H1 (cell line): ENCODE measurements around the gene CLIC1. TPM values are rescaled to one million over a fixed set of nuclear protein-coding genes. Genes with fewer than 3 reads are reported as not detected.

Experiments used
- CTCF ChIA-PET: fragments of 300-600 bp; sonication (Branson Sonifier 250); formaldehyde crosslinking; loops from one replicate; lab custom pipeline; 2021; ENCODE audit not compliant: partially characterized antibody; lab: Charles Lee
- POLR2A ChIA-PET: fragments of 300-600 bp; sonication (Branson Sonifier 250); formaldehyde crosslinking; loops from one replicate; lab custom pipeline; 2021; ENCODE audit warnings: inconsistent platforms; ENCODE audit not compliant: partially characterized antibody; lab: Charles Lee
- DNase-seq, 2 experiments: peaks; one replicate each; pipeline versions ENCODE4 v3.0.0 to v3.0.0-alpha.2; 2010 to 2022; ENCODE audit warnings: low spot score in 2 of 2, low read depth in 1 of 2, mixed read lengths in 1 of 2
- FAIRE-seq: peaks from 2 replicates; lab custom pipeline; 2011; peaks lifted over from hg19 to GRCh38; lab: Jason Lieb, UNC
- H2AFZ ChIP-seq: 2 replicates; pipeline ENCODE4 v1.8.1; 2012; ENCODE audit warnings: low read length, inconsistent platforms
- H2AK5ac ChIP-seq: 2 replicates; pipeline ENCODE4 v1.6.1; 2013; ENCODE audit warnings: low read depth, low read length
- H2BK120ac ChIP-seq: replicated peaks from 2 replicates; pipeline ENCODE3; 2013; ENCODE audit warnings: low read depth, low read length, inconsistent platforms
- H2BK12ac ChIP-seq: 2 replicates; pipeline ENCODE4 v1.6.1; 2013; ENCODE audit warnings: low read depth, low read length
- H2BK15ac ChIP-seq: 2 replicates; pipeline ENCODE4 v1.6.1; 2013; ENCODE audit warnings: low read length
- H2BK20ac ChIP-seq: 2 replicates; pipeline ENCODE4 v1.6.1; 2013; ENCODE audit warnings: low read length
- H2BK5ac ChIP-seq: 2 replicates; pipeline ENCODE4 v1.6.1; 2013; ENCODE audit warnings: low read depth, low read length
- H3K14ac ChIP-seq: 2 replicates; pipeline ENCODE4 v1.6.1; 2013; ENCODE audit warnings: inconsistent platforms; ENCODE audit not compliant: insufficient read length
- H3K18ac ChIP-seq: 2 replicates; pipeline ENCODE4 v1.6.1; 2013; ENCODE audit warnings: low read length; ENCODE audit errors: extremely low read depth
- H3K23ac ChIP-seq: 2 replicates; pipeline ENCODE4 v1.6.1; 2013; ENCODE audit warnings: inconsistent platforms; ENCODE audit not compliant: insufficient read length
- H3K23me2 ChIP-seq: 2 replicates; pipeline ENCODE4 v1.6.1; 2013; ENCODE audit warnings: low read depth, low read length
- H3K27ac ChIP-seq: 2 replicates; pipeline ENCODE4 v1.6.1; 2011; ENCODE audit warnings: low read depth, low read length, inconsistent platforms
- H3K27me3 ChIP-seq, 4 experiments: replicated peaks in 1 of 4; 1 replicate in 1 of 4; 2 replicates in 3 of 4; pipeline versions ENCODE4 v1.6.1 to v1.8.1; 2011 to 2013; ENCODE audit warnings: low read length in 3 of 4, mild to moderate bottlenecking in 3 of 4, inconsistent platforms in 2 of 4, mixed read lengths in 2 of 4, moderate library complexity in 1 of 4; ENCODE audit not compliant: control insufficient read depth in 3 of 4, insufficient read depth in 3 of 4; ENCODE audit errors: extremely low read depth in 1 of 4
- H3K36me3 ChIP-seq, 4 experiments: 2 replicates each; pipeline versions ENCODE4 v1.6.1 to v1.8.1; 2011 to 2013; ENCODE audit warnings: mild to moderate bottlenecking in 4 of 4, low read length in 3 of 4, moderate library complexity in 2 of 4, control low read depth in 1 of 4, inconsistent platforms in 1 of 4; ENCODE audit not compliant: insufficient read depth in 4 of 4, control insufficient read depth in 2 of 4
- H3K4ac ChIP-seq: replicated peaks from 2 replicates; pipeline ENCODE3; 2013; ENCODE audit warnings: low read length, low read depth, mixed read lengths, inconsistent platforms; ENCODE audit not compliant: insufficient read length
- H3K4me1 ChIP-seq, 4 experiments: replicated peaks in 1 of 4; 1 replicate in 1 of 4; 2 replicates in 3 of 4; pipeline versions ENCODE4 v1.6.1 to v1.8.1; 2011 to 2013; ENCODE audit warnings: low read length in 3 of 4, inconsistent platforms in 2 of 4, mixed read lengths in 1 of 4; ENCODE audit not compliant: insufficient read depth in 4 of 4, control insufficient read depth in 3 of 4
- H3K4me2 ChIP-seq, 2 experiments: 2 replicates each; pipeline versions ENCODE4 v1.6.1 to v1.8.1; 2011 to 2013; ENCODE audit warnings: low read depth in 2 of 2, low read length in 2 of 2, control low read depth in 1 of 2, inconsistent platforms in 1 of 2, mild to moderate bottlenecking in 1 of 2; ENCODE audit not compliant: insufficient read depth in 1 of 2
- H3K4me3 ChIP-seq, 4 experiments: fragments of 200-600, 300-600 bp in 1 of 4; sonication (generic), shearing (Covaris generic), sonication (Bioruptor Twin) in 1 of 4; 2 replicates each; pipeline versions ENCODE4 v1.5.1 to v1.8.1; 2011 to 2016; ENCODE audit warnings: low read length in 4 of 4, low read depth in 3 of 4, control low read depth in 2 of 4, inconsistent platforms in 2 of 4, mild to moderate bottlenecking in 2 of 4, mixed read lengths in 1 of 4, moderate library complexity in 1 of 4; ENCODE audit not compliant: insufficient read depth in 2 of 4; ENCODE audit errors: extremely low read depth in 1 of 4
- H3K56ac ChIP-seq: replicated peaks from 2 replicates; pipeline ENCODE3; 2013; ENCODE audit warnings: low read depth, mild to moderate bottlenecking, mixed read lengths, low read length, inconsistent platforms; ENCODE audit not compliant: insufficient read length
- H3K79me1 ChIP-seq: 2 replicates; pipeline ENCODE4 v1.6.1; 2013; ENCODE audit warnings: low read depth, low read length, control low read depth
- H3K79me2 ChIP-seq, 2 experiments: 2 replicates each; pipeline versions ENCODE4 v1.6.1 to v1.8.1; 2012 to 2013; ENCODE audit warnings: low read length in 2 of 2, mild to moderate bottlenecking in 2 of 2, inconsistent platforms in 1 of 2; ENCODE audit not compliant: insufficient read depth in 2 of 2, control insufficient read depth in 1 of 2
- H3K9ac ChIP-seq, 4 experiments: replicated peaks in 1 of 4; 1 replicate in 1 of 4; 2 replicates in 3 of 4; pipeline versions ENCODE4 v1.6.1 to v1.8.1; 2011 to 2013; ENCODE audit warnings: low read depth in 3 of 4, low read length in 3 of 4, control low read depth in 2 of 4, mild to moderate bottlenecking in 2 of 4, moderate library complexity in 2 of 4, inconsistent platforms in 1 of 4; ENCODE audit errors: extremely low read depth in 1 of 4
- H3K9me3 ChIP-seq, 2 experiments: 2 replicates each; pipeline versions ENCODE4 v1.6.1 to v1.8.1; 2012 to 2013; ENCODE audit warnings: mild to moderate bottlenecking in 2 of 2, moderate library complexity in 2 of 2, control low read depth in 1 of 2, inconsistent platforms in 1 of 2, low read depth in 1 of 2, low read length in 1 of 2, mixed read lengths in 1 of 2; ENCODE audit not compliant: insufficient read depth in 2 of 2
- H4K20me1 ChIP-seq, 2 experiments: replicated peaks in 1 of 2; 2 replicates each; pipeline versions ENCODE3 to v1.8.1; 2011 to 2013; ENCODE audit warnings: inconsistent platforms in 2 of 2, low read length in 2 of 2, mild to moderate bottlenecking in 1 of 2; ENCODE audit not compliant: insufficient read depth in 2 of 2, control insufficient read depth in 1 of 2
- H4K5ac ChIP-seq: 2 replicates; pipeline ENCODE4 v1.6.1; 2013; ENCODE audit warnings: low read length, low read depth, mixed read lengths, inconsistent platforms; ENCODE audit not compliant: insufficient read length
- H4K8ac ChIP-seq: 2 replicates; pipeline ENCODE4 v1.8.0; 2013; ENCODE audit warnings: mild to moderate bottlenecking, moderate library complexity, low read length, inconsistent platforms; ENCODE audit not compliant: insufficient read depth; ENCODE audit errors: extremely low read depth
- H4K91ac ChIP-seq: replicated peaks from 2 replicates; pipeline ENCODE3; 2013; ENCODE audit warnings: low read length, mixed read lengths, inconsistent platforms; ENCODE audit not compliant: insufficient read length
- BACH1 ChIP-seq: IDR thresholded peaks from 2 replicates; pipeline ENCODE4 v1.6.1; 2012; ENCODE audit warnings: low read length, improper control_type of control experiment
- BRCA1 ChIP-seq: IDR thresholded peaks from 2 replicates; pipeline ENCODE4 v1.6.1; 2012; ENCODE audit warnings: low read depth, low read length, improper control_type of control experiment
- CBX8 ChIP-seq: fragments of 300-800, 300-1000 bp; sonication (generic); IDR thresholded peaks from 2 replicates; pipeline ENCODE4 v1.7.1; 2016; ENCODE audit warnings: low read depth, low read length, borderline replicate concordance
- FOSL1 ChIP-seq: IDR thresholded peaks from 2 replicates; pipeline ENCODE4 v1.6.1; 2011; ENCODE audit warnings: mild to moderate bottlenecking, low read depth, low read length, moderate library complexity; ENCODE audit not compliant: insufficient read depth
- GABPA ChIP-seq: IDR thresholded peaks from 2 replicates; pipeline ENCODE4 v1.6.1; 2011; ENCODE audit warnings: mild to moderate bottlenecking, low read length, moderate library complexity, borderline replicate concordance; ENCODE audit not compliant: insufficient read depth
- KDM1A ChIP-seq: fragments of 200-600, 300-600 bp; sonication (generic); IDR thresholded peaks from 2 replicates; pipeline ENCODE4 v1.7.1; 2016; ENCODE audit warnings: mild to moderate bottlenecking, low read length, borderline replicate concordance
- NRF1 ChIP-seq: IDR thresholded peaks from 2 replicates; pipeline ENCODE4 v1.6.1; 2011; ENCODE audit warnings: mild to moderate bottlenecking, low read depth, low read length, improper control_type of control experiment
- RFX5 ChIP-seq: IDR thresholded peaks from 2 replicates; pipeline ENCODE4 v1.6.1; 2011; ENCODE audit warnings: low read depth, low read length, improper control_type of control experiment, borderline replicate concordance
- SIX5 ChIP-seq: IDR thresholded peaks from 2 replicates; pipeline ENCODE4 v1.6.1; 2011; ENCODE audit warnings: mild to moderate bottlenecking, low read depth, low read length
- SP4 ChIP-seq: IDR thresholded peaks from 2 replicates; pipeline ENCODE4 v1.6.1; 2012; ENCODE audit warnings: low read length, inconsistent platforms
- ZNF274 ChIP-seq: IDR thresholded peaks from 2 replicates; pipeline ENCODE4 v1.7.0; 2012; ENCODE audit warnings: low read length, borderline replicate concordance; ENCODE audit errors: extremely low read depth
- WGBS, 2 experiments: shearing (Covaris generic) in 1 of 2; methylation state at CpG; one replicate each; pipeline versions ENCODE4 v1.1.6 to v1.1.7; 2013 to 2015; ENCODE audit warnings: low lambda C conversion rate in 2 of 2, mixed read lengths in 2 of 2, inconsistent platforms in 1 of 2, low coverage in 1 of 2, missing lambda C conversion rate in 1 of 2; ENCODE audit not compliant: insufficient replicate concordance in 2 of 2, insufficient coverage in 1 of 2, insufficient read length in 1 of 2; ENCODE audit errors: extremely low coverage in 1 of 2, missing lambda C conversion rate in 1 of 2; 5-methylcytosine and 5-hydroxymethylcytosine counted together
- polyA plus RNA-seq, 7 experiments: library from polyadenylated mRNA; depleted of rRNA in 3 of 7; stranded (reverse) in 5 of 7; unstranded in 2 of 7; fragments of >200 nt in 5 of 7; fragments of 200-250 nt in 2 of 7; gene quantifications; 1 replicate in 5 of 7; 2 replicates in 1 of 7; 4 replicates in 1 of 7; pipeline versions ENCODE4 v1.2.1 to v1.2.3, GENCODE V29; 2011 to 2013; ENCODE audit warnings: missing spikeins in 2 of 7, mixed read lengths in 2 of 7
- total RNA-seq: library from RNA; stranded (reverse); fragmentation: NEBNext Ultra II Directional; extraction: Animal tissue kit (Norgen Biotek cat#: 25700); gene quantifications from 2 replicates; pipeline ENCODE4 v1.2.1, GENCODE V29; 2021
- TF ChIP-seq, protein P1 (sequence below): IDR thresholded peaks from 2 replicates; pipeline ENCODE4 v1.6.1; 2012; ENCODE audit warnings: inconsistent platforms

Gene CLIC1
- total and polyA plus RNA-seq, 2 of the 8 experiments (the other 6 are each of a cell fraction or from before 2014, with no cell fraction given), result 250 to 277 TPM

DNA sequence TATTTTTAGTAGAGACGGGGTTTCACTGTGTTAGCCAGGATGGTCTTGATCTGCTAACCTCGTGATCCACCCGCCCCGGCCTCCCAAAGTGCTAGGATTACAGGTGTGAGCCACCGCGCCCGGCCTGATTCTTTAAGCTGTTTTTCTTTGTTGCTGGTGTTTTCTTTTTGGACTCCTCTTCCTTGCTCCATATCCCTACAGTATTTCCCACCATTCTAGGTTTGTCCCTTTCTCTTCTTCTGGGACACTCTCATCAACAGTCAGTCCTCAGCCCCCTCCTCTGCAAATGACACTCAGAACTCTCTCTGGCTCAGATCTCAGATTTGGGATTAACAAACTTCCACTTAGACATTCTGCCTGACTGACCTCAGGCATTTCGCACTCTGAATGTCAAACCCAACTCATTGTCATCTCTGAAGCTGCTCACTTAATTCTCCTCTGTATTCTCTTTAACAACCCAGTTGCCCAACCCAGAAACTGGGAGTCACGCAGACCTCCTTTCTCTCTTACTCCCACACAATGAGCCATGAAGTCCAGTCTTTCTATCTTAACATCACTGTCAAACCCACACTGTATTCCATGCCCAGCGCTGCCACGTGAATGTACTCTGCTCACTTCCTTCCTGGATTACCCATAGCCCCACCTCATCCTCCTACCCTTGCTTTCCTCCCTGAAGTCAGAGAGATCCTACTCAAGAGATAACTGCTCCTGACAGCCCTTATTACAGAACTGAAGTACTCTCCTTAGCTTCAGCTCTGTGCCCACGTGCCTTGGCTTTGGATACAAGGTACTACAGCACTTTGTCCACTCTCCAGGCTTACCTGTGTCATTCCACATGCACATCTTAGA is 10.6 kb downstream of the CLIC1 start:
- Histone ChIP-seq H3K4me2 (no peak overlapping the region), H4K8ac (no peak overlapping the region), H2AFZ (no peak overlapping the region), H2BK20ac (no peak overlapping the region), H3K9me3 (no peaks in the 10 kb centered on the region), H4K5ac (no peak overlapping the region), H3K14ac (no peak overlapping the region), H4K20me1 (no peaks in the 10 kb centered on the region), H2BK120ac (no peak overlapping the region), H4K91ac (no peak overlapping the region), H3K27ac (no peak overlapping the region), H3K27me3 (no peaks in the 10 kb centered on the region), H3K23me2 (peaks cover 2% of the 10 kb centered on the region; the same call in 1 of the 2 replicates), H3K79me1 (0 out of 2 replicates have a peak, but pooled peaks cover 3% of the 10 kb centered on the region), H2BK15ac (no peak overlapping the region), H3K23ac (no peak overlapping the region), H2BK12ac (no peak overlapping the region), H3K36me3 (peaks cover 0 to 12% (median 12%) of the 10 kb centered on the region in 4 experiments; a peak in 6 of 8 replicates), H2BK5ac (no peak overlapping the region), H2AK5ac (no peak overlapping the region), H3K56ac (no peak overlapping the region), H3K79me2 (no peaks in the 10 kb centered on the region), H3K4ac (no peak overlapping the region), H3K9ac (no peak overlapping the region), H3K4me1 (peaks cover under 1 to 11% (median 7%) of the 10 kb centered on the region in 4 experiments), H3K18ac (no peak overlapping the region), H3K4me3 (no peak overlapping the region)
- FAIRE-seq (no peak), DNase-seq (no peak)
- POLR2A ChIA-PET, result interaction anchor here (0.6 to 7.2 kb wide), 8 partner anchors 12 to 378 kb away, joined by 3 to 73 read pairs (median 4); partner anchors contain the start of genes CLIC1, CSNK2B, GPANK1 and HSPA1B
- 91% methylated on average over 12 of the region's 12 CpGs; no CpG with 5 or more reads in 1 of the 2 experiments for WGBS, 2 experiments
- CTCF ChIA-PET, result interaction anchor here (0.7 to 8.9 kb wide), 5 partner anchors 12 to 66 kb away, joined by 3 to 89 read pairs (median 19); partner anchors contain the start of genes LY6G6D and MSH5
- TF ChIP-seq KDM1A (no peak), NRF1 (no peak), FOSL1 (no peak), BRCA1 (no peak), CBX8 (no peak), ZNF274 (no peak), SIX5 (no peak), BACH1 (no peak), GABPA (no peak), SP4 (no peak), RFX5 (no peak)
- TF ChIP-seq, protein P1, sequence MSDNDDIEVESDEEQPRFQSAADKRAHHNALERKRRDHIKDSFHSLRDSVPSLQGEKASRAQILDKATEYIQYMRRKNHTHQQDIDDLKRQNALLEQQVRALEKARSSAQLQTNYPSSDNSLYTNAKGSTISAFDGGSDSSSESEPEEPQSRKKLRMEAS, result no peak
